Brain microvascular endothelial cell (primary cell): ENCODE results near the gene CES2.
"Not testable (repeated sequence)": the region's sequence is repeated elsewhere in the genome, so short reads cannot be mapped to it uniquely, and the experiment has no call there.

ENCODE experiments used
- DNase-seq: peaks from one replicate; pipeline ENCODE4 v3.0.0-alpha.2; 2020
- H3K27ac ChIP-seq: fragments of 250-450 bp; sonication (Bioruptor Pico); 2 replicates; pipeline ENCODE4 v1.5.1; 2020; ENCODE audit warnings: mild to moderate bottlenecking, moderate library complexity
- H3K27me3 ChIP-seq: fragments of 250-450 bp; sonication (Bioruptor Pico); replicated peaks from 2 replicates; pipeline ENCODE4 v1.5.1; 2020; ENCODE audit warnings: mild to moderate bottlenecking
- H3K36me3 ChIP-seq: fragments of 250-450 bp; sonication (Bioruptor Pico); replicated peaks from 2 replicates; pipeline ENCODE4 v1.5.1; 2020; ENCODE audit warnings: mild to moderate bottlenecking
- H3K4me3 ChIP-seq: 2 replicates; pipeline ENCODE4 v1.5.1; 2011; ENCODE audit warnings: low read depth, mild to moderate bottlenecking, control low read depth, low read length, moderate library complexity
- in situ Hi-C: cut with HindIII; loops from 2 replicates; pipeline ENCODE4 v1.10.0; 2017; ENCODE audit warnings: low sequenced_read_pairs, low pct_ligation_motif_present
- TF ChIP-seq, protein P1 (sequence below): IDR thresholded peaks from 2 replicates; pipeline ENCODE4 v1.5.1; 2011; ENCODE audit warnings: low read depth, mild to moderate bottlenecking, moderate library complexity, low read length, control low read depth, inconsistent platforms; ENCODE audit errors: missing control alignments

Gene CES2

DNA sequence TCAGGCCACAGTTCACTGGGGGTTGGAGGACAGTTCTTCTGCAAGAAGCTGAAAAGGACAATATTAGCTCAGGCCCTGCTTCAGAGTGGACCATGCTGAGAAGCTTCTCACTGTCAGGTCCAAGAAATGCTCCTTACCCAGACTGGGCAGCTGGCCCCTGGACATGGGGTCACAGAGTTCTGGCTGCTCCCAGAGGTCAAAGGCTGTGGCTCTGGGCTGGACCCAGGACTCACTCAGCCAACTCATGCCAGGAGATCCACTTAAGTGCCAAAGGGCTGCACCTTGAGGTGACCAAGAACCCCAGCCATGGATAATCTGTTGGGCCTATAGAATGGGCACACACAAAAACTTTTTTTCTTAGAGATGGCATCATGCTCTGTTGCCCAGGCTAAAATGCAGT, 4.0 kb downstream of the CES2 start:
- Histone ChIP-seq H3K27me3 (no peaks in the 10 kb centered on the region), H3K36me3 (peaks cover 25% of the 10 kb centered on the region), H3K27ac (no peak overlapping the region), H3K4me3 (no peak overlapping the region)
- TF ChIP-seq, protein P1, sequence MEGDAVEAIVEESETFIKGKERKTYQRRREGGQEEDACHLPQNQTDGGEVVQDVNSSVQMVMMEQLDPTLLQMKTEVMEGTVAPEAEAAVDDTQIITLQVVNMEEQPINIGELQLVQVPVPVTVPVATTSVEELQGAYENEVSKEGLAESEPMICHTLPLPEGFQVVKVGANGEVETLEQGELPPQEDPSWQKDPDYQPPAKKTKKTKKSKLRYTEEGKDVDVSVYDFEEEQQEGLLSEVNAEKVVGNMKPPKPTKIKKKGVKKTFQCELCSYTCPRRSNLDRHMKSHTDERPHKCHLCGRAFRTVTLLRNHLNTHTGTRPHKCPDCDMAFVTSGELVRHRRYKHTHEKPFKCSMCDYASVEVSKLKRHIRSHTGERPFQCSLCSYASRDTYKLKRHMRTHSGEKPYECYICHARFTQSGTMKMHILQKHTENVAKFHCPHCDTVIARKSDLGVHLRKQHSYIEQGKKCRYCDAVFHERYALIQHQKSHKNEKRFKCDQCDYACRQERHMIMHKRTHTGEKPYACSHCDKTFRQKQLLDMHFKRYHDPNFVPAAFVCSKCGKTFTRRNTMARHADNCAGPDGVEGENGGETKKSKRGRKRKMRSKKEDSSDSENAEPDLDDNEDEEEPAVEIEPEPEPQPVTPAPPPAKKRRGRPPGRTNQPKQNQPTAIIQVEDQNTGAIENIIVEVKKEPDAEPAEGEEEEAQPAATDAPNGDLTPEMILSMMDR, result no peak
- in situ Hi-C loops, result no loop called here
- no peak for DNase-seq

DNA sequence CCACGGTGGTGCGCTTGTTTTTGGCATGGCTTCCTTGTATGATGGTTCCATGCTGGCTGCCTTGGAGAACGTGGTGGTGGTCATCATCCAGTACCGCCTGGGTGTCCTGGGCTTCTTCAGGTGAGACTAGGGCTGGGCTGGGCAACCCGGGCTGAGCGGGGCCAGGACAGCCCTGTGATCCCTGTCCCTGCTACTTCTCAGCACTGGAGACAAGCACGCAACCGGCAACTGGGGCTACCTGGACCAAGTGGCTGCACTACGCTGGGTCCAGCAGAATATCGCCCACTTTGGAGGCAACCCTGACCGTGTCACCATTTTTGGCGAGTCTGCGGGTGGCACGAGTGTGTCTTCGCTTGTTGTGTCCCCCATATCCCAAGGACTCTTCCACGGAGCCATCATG, 4.9 kb downstream of the CES2 start:
- Histone ChIP-seq H3K36me3 (peaks cover 25% of the 10 kb centered on the region), H3K27me3 (no peaks in the 10 kb centered on the region), H3K27ac (no peak overlapping the region), H3K4me3 (no peak overlapping the region)
- in situ Hi-C loops, result no loop called here
- DNase-seq, result no peak
- TF ChIP-seq, protein P1, result no peak

DNA sequence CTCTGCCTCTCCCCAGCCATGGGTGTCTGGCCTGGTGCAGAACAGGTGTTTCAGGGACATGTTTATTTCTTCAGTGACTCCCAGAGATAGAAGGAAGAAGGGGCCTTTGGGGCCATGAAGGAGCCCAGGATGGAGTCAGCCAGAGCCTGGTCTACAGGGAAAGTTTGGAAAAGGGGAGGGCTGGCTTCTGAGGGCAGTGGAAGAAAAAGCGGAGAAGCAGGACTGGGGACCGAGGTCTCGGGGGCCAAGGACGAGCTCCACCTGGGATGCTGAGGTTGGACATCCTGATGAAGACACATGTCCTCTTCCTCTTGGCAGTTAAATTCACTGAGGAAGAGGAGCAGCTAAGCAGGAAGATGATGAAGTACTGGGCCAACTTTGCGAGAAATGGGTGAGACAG, 7.7 kb downstream of the CES2 start:
- Histone ChIP-seq H3K27me3 (no peaks in the 10 kb centered on the region), H3K36me3 (peaks cover 25% of the 10 kb centered on the region), H3K27ac (no peak overlapping the region), H3K4me3 (no peak overlapping the region)
- DNase-seq, result no peak
- in situ Hi-C loops, result no loop called here
- TF ChIP-seq, protein P1, result no peak

DNA sequence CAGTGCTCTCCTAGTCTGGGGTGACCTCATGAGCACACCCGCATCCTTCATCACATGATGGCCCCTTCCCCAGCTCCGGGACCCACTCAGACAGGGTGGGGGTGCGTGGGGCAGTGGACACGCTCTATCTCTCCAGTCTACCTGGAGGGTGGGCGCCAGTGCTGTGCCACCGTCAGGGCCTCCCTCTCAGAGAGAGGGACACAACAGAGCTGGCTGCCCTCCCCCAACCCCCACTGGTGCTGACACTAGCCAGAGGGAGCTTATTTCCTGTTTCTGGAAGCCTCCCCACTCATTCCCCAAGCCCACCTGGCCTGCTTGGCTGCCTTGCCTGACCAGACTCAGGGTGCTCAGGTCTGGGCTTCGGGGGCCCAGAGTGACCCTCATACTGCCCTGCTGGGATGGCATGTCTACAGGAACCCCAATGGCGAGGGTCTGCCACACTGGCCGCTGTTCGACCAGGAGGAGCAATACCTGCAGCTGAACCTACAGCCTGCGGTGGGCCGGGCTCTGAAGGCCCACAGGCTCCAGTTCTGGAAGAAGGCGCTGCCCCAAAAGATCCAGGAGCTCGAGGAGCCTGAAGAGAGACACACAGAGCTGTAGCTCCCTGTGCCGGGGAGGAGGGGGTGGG, 8.2 kb downstream of the CES2 start:
- Histone ChIP-seq H3K27ac (no peak overlapping the region), H3K4me3 (no peak overlapping the region), H3K27me3 (peaks cover 5% of the 10 kb centered on the region), H3K36me3 (peaks cover 25% of the 10 kb centered on the region)
- in situ Hi-C loops, result no loop called here
- TF ChIP-seq, protein P1, result no peak
- DNase-seq, result no peak

DNA sequence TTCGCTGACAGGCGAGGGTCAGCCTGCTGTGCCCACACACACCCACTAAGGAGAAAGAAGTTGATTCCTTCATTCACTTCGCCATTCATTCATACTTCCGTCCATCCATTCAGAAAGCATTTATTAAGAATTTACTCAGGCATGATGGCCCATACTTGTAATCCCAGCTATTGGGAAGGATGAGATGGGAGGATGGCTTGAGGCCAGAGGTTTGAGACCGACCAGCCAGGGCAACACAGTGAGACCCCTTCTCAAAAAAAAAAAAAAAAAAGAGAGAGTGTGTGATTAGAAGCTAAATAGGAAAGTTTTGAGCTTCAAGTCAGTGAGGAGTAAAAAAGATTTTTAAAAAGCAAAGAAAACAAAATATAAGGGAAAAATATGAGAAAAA, 8.7 kb downstream of the CES2 start:
- in situ Hi-C loops, result no loop called here
- TF ChIP-seq, protein P1, result no peak
- DNase-seq, result no peak
- no peak overlapping the region for H3K4me3 ChIP-seq
- peaks cover 25% of the 10 kb centered on the region for H3K36me3 ChIP-seq
- no peak overlapping the region for H3K27ac ChIP-seq
- H3K27me3 ChIP-seq, result peaks cover 7% of the 10 kb centered on the region

DNA sequence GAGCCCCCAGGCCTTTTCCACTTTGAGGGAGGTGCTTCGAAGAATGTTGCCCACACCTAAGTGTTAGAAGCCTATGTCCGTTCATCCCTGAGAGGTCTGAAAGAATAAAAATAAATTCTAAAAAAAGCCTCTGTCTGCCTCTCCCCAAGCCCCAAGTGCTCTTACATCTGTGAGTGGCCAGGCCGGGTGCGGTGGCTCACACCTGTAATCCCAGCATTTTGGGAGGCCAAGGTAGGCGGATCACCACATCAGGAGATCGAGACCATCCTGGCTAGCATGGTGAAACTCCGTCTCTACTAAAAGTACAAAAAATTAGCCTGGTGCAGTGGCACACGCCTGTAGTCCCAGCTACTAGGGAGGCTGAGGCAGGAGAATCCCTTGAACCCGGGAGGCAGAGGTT, 9.7 kb downstream of the CES2 start:
- H3K36me3 ChIP-seq, result peaks cover 25% of the 10 kb centered on the region
- in situ Hi-C loops, result not testable (repeated sequence)

More for the DNA sequence above, 9.7 kb downstream of the CES2 start:
- not testable (repeated sequence) for H3K27ac ChIP-seq, DNase-seq, H3K27me3 ChIP-seq, H3K4me3 ChIP-seq
